ENCODE data around the gene CCDC144A. TPM values are rescaled to one million over a fixed set of nuclear protein-coding genes. Genes with fewer than 3 reads are reported as not detected.
"Not testable (repeated sequence)": the region's sequence is repeated elsewhere in the genome, so short reads cannot be mapped to it uniquely, and the experiment has no call there.

CCDC144A gene
- total RNA-seq, 1 donor from 2014 or later: 7.7 TPM

DNA sequence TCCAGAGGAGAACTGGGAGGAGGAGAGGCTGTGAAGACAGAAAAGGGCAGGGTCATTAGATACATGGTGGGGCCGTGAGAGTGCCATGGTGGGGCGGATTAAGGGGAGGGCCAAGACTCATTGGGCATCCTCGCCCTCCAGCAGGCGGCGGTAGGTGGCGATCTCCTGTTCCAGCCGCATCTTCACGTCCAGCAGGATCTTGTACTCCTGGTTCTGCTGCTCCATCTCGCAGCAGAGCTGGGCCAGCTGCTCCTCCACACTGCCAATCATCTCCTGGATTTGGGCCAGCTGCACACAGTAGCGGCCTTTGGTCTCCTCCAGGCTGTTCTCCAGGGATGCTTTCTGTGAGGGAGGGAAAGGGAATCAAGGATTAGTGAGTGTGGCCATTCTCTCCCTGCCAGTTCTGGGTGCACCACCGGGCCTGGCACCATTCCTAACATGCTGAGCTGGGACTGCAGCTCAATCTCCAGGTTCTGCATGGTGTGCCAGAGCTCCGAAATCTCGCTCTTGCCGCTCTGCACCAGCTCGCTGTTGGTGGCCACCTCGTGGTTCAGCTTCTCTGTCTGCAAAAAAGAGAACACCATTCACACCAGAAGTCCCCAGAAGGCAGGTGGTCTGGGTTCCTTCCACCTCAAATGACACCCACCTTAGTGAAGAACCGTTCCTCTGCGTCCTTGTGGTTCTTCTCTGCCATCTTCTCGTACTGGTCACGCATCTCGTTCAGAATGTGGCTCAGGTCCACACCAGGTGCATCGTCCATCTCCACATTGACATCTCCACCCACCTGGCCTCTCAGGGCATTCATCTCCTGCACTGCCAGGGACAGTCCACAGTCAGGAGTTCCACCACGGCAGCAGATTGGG is 129.0 kb downstream of the CCDC144A start:
- no peak for DNase-seq

DNA sequence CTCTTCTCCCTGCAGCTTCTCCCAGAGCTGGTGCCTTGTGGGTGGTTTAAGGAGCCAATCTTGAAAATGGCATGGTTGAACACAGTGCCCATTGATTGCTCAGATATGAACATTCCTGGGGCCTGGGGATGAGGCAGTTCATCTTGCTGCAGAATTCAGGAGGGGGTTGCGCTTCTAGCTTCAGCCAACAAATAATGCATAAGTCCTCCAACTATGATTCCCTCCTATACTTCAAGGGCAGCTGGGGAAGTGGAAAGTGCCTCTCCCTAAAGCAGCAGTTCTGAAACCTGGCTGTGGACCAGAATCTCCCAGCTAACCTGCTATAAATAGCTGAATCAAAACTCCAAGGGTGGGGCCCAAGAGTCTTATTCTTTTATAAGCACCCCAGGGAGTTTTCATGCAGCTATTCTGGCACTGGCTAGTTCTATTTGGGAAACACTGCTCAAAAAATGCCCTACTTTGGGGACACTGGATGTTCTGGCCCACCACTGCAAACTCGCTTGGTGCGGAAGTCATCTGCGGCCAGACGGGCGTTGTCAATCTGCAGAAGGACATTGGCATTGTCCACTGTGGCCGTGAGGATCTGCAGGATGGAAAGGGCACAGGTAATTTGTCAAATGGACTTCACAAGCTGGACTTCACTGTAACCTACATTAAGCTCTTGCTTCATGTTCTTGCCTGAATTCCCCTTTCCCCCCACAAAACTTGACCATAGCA is 130.3 kb downstream of the CCDC144A start:
- DNase-seq: no peak

DNA sequence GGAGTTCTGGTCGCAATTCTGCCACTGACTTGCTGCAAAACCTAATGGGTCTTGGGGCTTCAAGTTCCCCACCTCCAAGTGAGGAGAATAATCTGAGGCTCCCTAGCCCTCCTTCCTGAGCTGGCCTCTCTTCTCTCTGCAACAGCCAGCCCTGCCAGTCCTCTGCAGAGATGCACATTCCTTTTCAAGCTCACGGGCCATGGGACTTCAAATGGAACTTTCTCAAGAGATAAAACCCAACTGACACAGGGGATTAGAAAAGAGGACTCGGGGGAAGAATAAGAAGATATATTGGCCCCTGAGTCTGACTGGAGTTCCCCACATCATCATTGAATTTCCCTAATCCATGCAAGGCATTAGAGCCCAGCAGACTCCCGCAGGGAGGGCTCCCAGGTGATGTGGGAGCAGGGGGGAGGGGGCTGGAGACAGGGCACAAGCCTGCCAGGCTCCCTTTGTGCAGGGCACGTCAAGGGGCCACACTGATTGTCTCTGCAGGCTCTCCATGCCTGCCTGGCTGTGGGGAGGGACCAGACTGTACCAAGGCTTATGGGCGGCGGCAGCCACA is 131.0 kb downstream of the CCDC144A start:
- DNase-seq: no peak

DNA sequence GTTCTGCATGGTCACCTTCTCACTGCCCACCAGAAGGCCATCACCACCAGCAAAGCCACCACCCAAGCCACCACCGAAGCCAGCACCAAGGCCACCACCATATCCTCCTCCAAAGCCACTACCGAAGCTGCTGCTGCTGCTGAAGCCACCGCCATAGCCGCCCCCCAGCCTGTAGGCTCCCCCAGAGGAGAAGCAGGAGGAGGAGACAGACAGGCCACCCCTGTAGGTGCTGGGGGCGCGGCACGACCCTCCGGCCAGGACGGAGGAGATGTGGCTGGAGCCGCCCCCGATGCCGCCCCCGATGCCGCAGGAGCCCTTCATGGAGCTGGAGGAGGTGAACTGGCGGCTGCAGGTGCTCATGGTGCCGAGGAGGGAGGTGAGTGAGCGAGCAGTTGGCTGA is 132.1 kb downstream of the CCDC144A start:
- not testable (repeated sequence) for DNase-seq

DNA sequence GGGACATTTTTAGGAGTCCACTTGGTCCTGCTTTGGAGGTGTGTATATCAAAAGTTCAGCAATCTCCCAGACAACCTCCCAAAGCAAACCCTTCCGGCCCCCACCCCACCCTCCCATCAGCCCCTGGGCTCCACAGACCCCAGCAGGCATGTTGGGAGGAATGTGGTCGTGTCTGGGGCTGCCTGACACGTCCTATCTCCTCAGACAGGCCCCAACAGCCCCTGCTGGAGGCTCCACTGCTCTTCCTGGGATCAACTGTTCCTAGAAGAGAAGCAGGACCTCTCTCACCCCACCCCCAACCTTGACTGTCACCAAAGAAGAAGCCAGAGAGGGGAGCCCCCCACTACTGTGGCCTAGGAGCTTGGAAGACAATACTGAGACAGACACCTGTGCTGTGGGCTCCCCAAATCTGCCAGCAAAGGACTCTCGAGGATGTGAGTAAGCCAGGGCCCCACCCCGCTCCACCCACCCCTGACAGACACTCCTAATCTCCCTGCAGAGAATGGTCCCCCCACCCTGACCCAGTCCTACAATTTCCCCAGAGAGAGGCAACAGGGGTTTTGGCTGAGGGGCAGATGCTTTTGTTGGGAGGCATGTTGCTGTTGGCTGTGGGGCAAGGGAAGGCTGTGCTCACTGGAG is 133.8 kb downstream of the CCDC144A start:
- not testable (repeated sequence) for DNase-seq

Other genes with a start within 250 kb of the CCDC144A start
- gene LRRC75A, start 198.0 kb upstream of the CCDC144A start, total RNA-seq: 2.6 and 4.5 TPM in 2 replicates
- 1.8 and 1.9 TPM in 2 replicates for gene ZNF287, start 121.0 kb upstream of the CCDC144A start, total RNA-seq
- gene ZNF624, start 36.4 kb upstream of the CCDC144A start, total RNA-seq: 3.9 and 7.0 TPM in 2 replicates

Data from dermis blood vessel endothelial cell (primary cell).